Cardiac fibroblast (primary cell): Measurements from ENCODE around the gene TENM4.

ENCODE experiments used
- DNase-seq, 2 donors: peaks; one replicate each; pipeline versions ENCODE4 v3.0.0 to v3.0.0-alpha.2; 2010; ENCODE audit warnings: low read depth in 2 of 2
- H3K4me3 ChIP-seq, 2 donors: replicated peaks in 1 of 2; 1 replicate in 1 of 2; 2 replicates in 1 of 2; pipeline ENCODE4 v1.5.1; 2011; ENCODE audit warnings: low read depth in 2 of 2, low read length in 2 of 2, mild to moderate bottlenecking in 2 of 2, moderate library complexity in 1 of 2
- CTCF ChIP-seq: IDR thresholded peaks from one replicate; pipeline ENCODE4 v1.5.1; 2011; ENCODE audit warnings: low read depth, mild to moderate bottlenecking, low read length, inconsistent platforms

The TENM4 gene

GRCh38 chr11:79422866-79423265 is 18.0 kb downstream of the TENM4 start:
- TF ChIP-seq CTCF, result no peak
- H3K4me3 ChIP-seq, result no peak overlapping the region
- DNase-seq, result no peak

DNA sequence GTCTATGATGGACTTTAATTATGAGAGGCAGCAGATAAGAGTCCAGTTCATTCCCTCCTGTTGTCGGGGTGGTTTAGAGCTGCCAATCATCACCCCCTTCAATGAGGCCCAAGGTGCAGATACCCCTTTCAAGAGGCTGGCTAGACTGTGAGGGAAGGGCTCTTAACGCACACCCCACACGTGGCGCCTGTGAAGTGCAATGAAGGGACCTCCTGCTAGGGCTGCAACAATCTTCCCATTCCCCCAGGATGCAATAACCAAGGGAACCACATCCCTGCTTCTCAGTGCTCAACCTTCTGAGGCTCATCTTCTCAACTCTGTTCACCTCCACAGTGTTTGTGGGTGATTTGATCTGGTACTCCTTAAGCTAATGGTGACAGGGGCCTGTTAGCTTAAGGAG is 19.0 kb downstream of the TENM4 start:
- TF ChIP-seq CTCF, result no peak
- no peak for DNase-seq
- H3K4me3 ChIP-seq, result no peak overlapping the region

GRCh38 chr11:79419120-79419519 is 21.7 kb downstream of the TENM4 start:
- DNase-seq, result peak in 1 of 2 donors; percentile 85
- H3K4me3 ChIP-seq, result no peak overlapping the region
- no peak for TF ChIP-seq CTCF

GRCh38 chr11:79418241-79418640 is 22.6 kb downstream of the TENM4 start:
- no peak overlapping the region for H3K4me3 ChIP-seq
- DNase-seq, result no peak
- no peak for TF ChIP-seq CTCF

- H3K4me3 ChIP-seq, result no peak overlapping the region
- no peak for TF ChIP-seq CTCF
- no peak for DNase-seq
Measured at GRCh38 chr11:79417069-79417920, 23.5 kb downstream of the TENM4 start.

- H3K4me3 ChIP-seq, result no peak overlapping the region
- no peak for DNase-seq
- no peak for TF ChIP-seq CTCF
Measured at GRCh38 chr11:79415912-79416311, 24.9 kb downstream of the TENM4 start.
